Kidney (tissue), 14 donors: ENCODE data around the gene PPAN. TPM values are rescaled to one million over a fixed set of nuclear protein-coding genes. Genes with fewer than 3 reads are reported as not detected.

Source experiments
- DNase-seq, 5 donors: peaks; one replicate each; pipeline ENCODE4 v3.0.0-alpha.2; 2013 to 2020
- FAIRE-seq: peaks from 2 replicates; lab custom pipeline; 2012; peaks lifted over from hg19 to GRCh38; lab: Jason Lieb, UNC
- H3K27ac ChIP-seq, 2 donors: one replicate each; pipeline ENCODE4 v1.7.0; 2013; ENCODE audit warnings: low read depth in 2 of 2, low read length in 2 of 2, inconsistent platforms in 1 of 2
- H3K27me3 ChIP-seq: one replicate; pipeline ENCODE4 v1.7.1; 2013; ENCODE audit warnings: low read length, inconsistent platforms; ENCODE audit not compliant: control insufficient read depth, insufficient read depth
- H3K36me3 ChIP-seq, 3 donors: one replicate each; pipeline versions ENCODE4 v1.7.0 to v1.7.1; 2013; ENCODE audit warnings: low read length in 3 of 3, control low read depth in 1 of 3, inconsistent platforms in 1 of 3; ENCODE audit not compliant: insufficient read depth in 3 of 3, control insufficient read depth in 2 of 3
- H3K4me1 ChIP-seq, 3 donors: one replicate each; pipeline versions ENCODE4 v1.7.0 to v1.7.1; 2013; ENCODE audit warnings: low read length in 3 of 3, inconsistent platforms in 1 of 3, low read depth in 1 of 3; ENCODE audit not compliant: control insufficient read depth in 2 of 3, insufficient read depth in 2 of 3
- H3K4me3 ChIP-seq, 3 donors: one replicate each; pipeline versions ENCODE4 v1.7.0 to v1.8.1; 2013; ENCODE audit warnings: low read length in 3 of 3, control low read depth in 1 of 3, inconsistent platforms in 1 of 3
- H3K9ac ChIP-seq, 3 donors: one replicate each; pipeline versions ENCODE4 v1.7.0 to v1.7.1; 2013; ENCODE audit warnings: low read length in 3 of 3, control low read depth in 1 of 3, inconsistent platforms in 1 of 3
- H3K9me3 ChIP-seq, 3 donors: one replicate each; pipeline versions ENCODE4 v1.7.0 to v1.7.1; 2013; ENCODE audit warnings: low read length in 3 of 3, control low read depth in 1 of 3, inconsistent platforms in 1 of 3; ENCODE audit not compliant: control insufficient read depth in 2 of 3, insufficient read depth in 1 of 3
- CTCF ChIP-seq: IDR thresholded peaks from 3 replicates; pipeline ENCODE4 v1.5.1; 2012; ENCODE audit warnings: mild to moderate bottlenecking, moderate library complexity, borderline replicate concordance; ENCODE audit not compliant: insufficient read depth; ENCODE audit errors: extremely low read depth
- intact Hi-C: fragments of 100-400 bp; cut with DNase I; formaldehyde crosslinking; loops from one replicate; pipeline ENCODE4 v1.11.1; 2022
- polyA plus RNA-seq: library from polyadenylated mRNA; stranded (reverse); fragments of 350-450 nt; fragmentation: Illumina TruSeq; extraction: RNeasy Lipid Tissue Mini Kit (QIAGEN cat#74804); gene quantifications from one replicate; pipeline ENCODE4 v1.2.3, GENCODE V29; 2014; ENCODE audit warnings: low read depth, low replicate concordance; ENCODE audit not compliant: insufficient read depth
- total RNA-seq: library from RNA; stranded (reverse); fragmentation: NEBNext Ultra II Directional; extraction: Animal tissue kit (Norgen Biotek cat#: 25700); gene quantifications from one replicate; pipeline ENCODE4 v1.2.1, GENCODE V29; 2021
- donor health status: control.
- donor health status: control.
- donor health status: control.
- donor health status: control.
- donor health status: control.
- donor health status: DM: yes; HTN: yes; CAD: no.
- donor health status: Normal renal cell carcinoma (clear cell type).

PPAN gene
- total and polyA plus RNA-seq, 2 donors from 2014 or later: 25.2 to 43.2 TPM

- intact Hi-C loops: no loop called here
- FAIRE-seq (no peak), DNase-seq (no peak)
- H3K9ac ChIP-seq: no peak overlapping the region
- TF ChIP-seq CTCF: no peak
- no peak overlapping the region for H3K4me3 ChIP-seq
- H3K4me1 ChIP-seq: peaks cover 0 to 5% (median 0%) of the 10 kb centered on the region in 3 donors
- H3K9me3 ChIP-seq: peaks cover 0 to 2% (median 0%) of the 10 kb centered on the region in 3 donors
- no peaks in the 10 kb centered on the region for H3K27me3 ChIP-seq
- H3K36me3 ChIP-seq: peaks cover 0 to 11% (median 5%) of the 10 kb centered on the region in 3 donors
- no peak overlapping the region for H3K27ac ChIP-seq
Observed at GRCh38 chr19:10089801-10090375, 16.3 kb upstream of the PPAN start.

GRCh38 chr19:10091370-10091687 lies 14.8 kb upstream of the PPAN start:
- Histone ChIP-seq H3K27ac (no peak overlapping the region), H3K4me1 (peaks cover 0 to 6% (median 4%) of the 10 kb centered on the region in 3 donors), H3K4me3 (no peak overlapping the region), H3K9ac (no peak overlapping the region), H3K27me3 (no peaks in the 10 kb centered on the region), H3K9me3 (peaks cover 0 to 2% (median 0%) of the 10 kb centered on the region in 3 donors), H3K36me3 (peaks cover 0 to 11% (median 5%) of the 10 kb centered on the region in 3 donors)
- FAIRE-seq (no peak), DNase-seq (peak in 1 of 5 donors; percentile 80)
- no peak for TF ChIP-seq CTCF
- intact Hi-C loops: no loop called here

DNA sequence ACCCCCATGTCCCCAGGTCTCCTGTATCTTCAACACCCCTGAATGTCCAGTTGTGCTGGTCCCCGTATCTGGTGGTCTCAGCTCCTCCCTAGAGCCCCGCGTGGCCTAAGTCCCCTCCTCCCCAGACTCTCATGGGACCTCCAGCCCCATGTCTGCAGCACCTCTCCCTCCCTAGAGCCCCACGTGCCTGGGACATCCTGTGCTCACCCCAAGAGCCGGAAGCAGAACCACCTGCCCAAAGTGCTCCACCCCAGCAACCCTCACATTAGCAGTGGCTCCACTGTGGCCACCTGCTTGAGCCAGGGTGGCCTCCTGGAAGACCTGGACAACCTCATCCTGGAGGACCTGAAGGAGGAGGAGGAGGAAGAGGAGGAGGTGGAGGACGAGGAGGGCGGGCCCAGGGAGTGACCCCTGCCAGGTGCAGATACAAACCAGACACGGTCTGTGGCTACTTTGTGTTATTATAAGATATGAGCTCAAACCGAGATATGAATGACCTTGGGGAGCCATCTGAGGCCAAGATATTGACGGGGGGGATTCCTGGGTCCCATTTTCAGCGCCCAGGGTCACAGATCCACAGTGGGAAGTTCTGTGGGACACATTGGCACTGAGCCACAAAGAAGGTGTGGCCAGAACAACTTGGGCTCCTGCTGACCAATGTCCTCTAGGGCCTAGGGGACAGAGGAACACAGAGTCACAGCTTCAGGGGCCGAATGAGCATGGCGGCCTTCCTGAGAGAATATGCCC lies 14.1 kb upstream of the PPAN start:
- H3K36me3 ChIP-seq: peaks cover 0 to 11% (median 5%) of the 10 kb centered on the region in 3 donors
- H3K9ac ChIP-seq: no peak overlapping the region
- FAIRE-seq (no peak), DNase-seq (peak in 1 of 5 donors; percentile 70)
- no peak overlapping the region for H3K4me3 ChIP-seq
- TF ChIP-seq CTCF: no peak
- peaks cover 0 to 6% (median 5%) of the 10 kb centered on the region in 3 donors for H3K4me1 ChIP-seq
- no peak overlapping the region for H3K27ac ChIP-seq
- intact Hi-C loops: no loop called here
- H3K27me3 ChIP-seq: no peaks in the 10 kb centered on the region
- H3K9me3 ChIP-seq: peaks cover 0 to 2% (median 0%) of the 10 kb centered on the region in 3 donors
